GM12874 (cell line): Measurements from ENCODE around the gene GRIPAP1.

Source experiments
- TF ChIP-seq, protein P1 (sequence below): IDR thresholded peaks from 2 replicates; pipeline ENCODE4 v1.5.1; 2011; ENCODE audit warnings: low read depth, mild to moderate bottlenecking, control low read depth, low read length, moderate library complexity; ENCODE audit not compliant: insufficient read depth

The GRIPAP1 gene

DNA sequence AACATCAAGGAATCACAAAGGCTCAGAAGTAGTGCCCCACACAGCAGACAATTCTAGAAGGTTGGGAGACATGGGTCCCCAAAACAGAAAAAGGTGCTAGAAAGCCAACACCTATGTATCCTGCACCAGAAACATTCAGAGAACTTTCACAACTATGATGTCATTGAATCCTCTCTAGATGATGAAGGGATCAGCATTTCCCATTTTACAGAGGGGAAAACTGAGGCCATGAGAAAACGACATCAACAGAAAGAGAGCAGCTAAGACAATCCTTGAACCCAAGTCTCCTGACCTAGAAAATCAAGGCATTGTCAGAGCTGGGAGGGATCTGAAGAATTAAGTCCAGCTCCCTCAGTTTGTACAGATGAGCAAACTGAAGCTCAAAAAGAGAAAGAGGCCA, 33.7 kb downstream of the GRIPAP1 start:
- TF ChIP-seq, protein P1, sequence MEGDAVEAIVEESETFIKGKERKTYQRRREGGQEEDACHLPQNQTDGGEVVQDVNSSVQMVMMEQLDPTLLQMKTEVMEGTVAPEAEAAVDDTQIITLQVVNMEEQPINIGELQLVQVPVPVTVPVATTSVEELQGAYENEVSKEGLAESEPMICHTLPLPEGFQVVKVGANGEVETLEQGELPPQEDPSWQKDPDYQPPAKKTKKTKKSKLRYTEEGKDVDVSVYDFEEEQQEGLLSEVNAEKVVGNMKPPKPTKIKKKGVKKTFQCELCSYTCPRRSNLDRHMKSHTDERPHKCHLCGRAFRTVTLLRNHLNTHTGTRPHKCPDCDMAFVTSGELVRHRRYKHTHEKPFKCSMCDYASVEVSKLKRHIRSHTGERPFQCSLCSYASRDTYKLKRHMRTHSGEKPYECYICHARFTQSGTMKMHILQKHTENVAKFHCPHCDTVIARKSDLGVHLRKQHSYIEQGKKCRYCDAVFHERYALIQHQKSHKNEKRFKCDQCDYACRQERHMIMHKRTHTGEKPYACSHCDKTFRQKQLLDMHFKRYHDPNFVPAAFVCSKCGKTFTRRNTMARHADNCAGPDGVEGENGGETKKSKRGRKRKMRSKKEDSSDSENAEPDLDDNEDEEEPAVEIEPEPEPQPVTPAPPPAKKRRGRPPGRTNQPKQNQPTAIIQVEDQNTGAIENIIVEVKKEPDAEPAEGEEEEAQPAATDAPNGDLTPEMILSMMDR: no peak

DNA sequence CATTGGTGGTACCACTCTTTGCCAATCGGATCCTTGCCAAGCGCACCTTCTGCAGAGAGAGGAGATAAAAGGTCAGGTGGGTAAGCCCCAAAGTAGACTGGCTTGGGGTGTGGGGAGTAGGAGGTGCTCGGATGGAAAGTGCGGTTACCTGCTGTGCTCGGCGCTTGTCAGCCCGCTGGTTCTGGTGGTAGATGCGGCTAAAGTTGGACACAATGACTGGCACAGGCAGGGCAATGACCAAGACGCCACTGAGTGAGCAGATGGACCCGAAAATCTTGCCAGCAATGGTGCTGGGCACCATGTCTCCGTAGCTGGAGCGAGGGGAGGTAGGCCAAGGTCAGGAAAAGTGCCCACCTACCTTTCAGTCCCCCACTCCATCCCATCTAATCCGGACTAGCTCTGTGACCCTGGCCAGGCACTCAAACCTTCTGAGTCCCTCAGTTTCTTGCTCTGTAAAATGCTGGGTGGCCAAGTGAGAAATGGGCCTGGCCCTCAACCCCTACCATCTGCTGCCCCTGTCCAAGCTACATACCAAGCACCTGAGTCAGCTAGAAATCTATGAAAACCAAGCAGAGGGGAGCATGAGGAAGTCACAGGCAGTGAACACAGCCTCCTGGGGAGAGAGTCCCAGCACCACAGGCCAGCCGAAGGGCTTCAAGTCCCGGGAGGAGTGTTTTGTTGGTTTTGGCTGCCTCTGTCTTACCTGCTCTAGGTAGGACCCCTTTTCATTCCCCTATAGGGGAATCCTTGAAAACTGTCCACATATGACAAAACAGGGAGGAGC, 35.1 kb downstream of the GRIPAP1 start:
- TF ChIP-seq, protein P1: no peak

DNA sequence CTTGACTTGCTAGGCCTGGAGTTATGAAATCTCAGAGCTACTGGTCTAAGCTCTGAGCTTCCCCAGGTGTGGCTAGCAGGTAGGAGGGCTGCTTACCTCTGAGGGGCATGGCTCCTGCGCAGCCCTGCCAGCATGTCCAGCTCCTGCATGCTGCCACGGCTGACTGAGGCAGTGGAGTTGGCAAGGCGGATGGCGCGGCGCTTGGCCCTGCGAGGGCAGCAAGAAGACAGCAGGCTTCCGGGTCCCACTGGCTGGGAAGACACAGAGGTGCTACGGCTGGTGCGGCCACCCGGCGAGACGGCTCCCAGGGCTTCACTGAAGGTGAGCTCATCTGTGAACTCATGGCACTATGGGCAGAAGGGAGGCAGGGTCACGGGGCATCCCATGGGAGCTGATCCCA, 36.1 kb downstream of the GRIPAP1 start:
- TF ChIP-seq, protein P1: no peak

DNA sequence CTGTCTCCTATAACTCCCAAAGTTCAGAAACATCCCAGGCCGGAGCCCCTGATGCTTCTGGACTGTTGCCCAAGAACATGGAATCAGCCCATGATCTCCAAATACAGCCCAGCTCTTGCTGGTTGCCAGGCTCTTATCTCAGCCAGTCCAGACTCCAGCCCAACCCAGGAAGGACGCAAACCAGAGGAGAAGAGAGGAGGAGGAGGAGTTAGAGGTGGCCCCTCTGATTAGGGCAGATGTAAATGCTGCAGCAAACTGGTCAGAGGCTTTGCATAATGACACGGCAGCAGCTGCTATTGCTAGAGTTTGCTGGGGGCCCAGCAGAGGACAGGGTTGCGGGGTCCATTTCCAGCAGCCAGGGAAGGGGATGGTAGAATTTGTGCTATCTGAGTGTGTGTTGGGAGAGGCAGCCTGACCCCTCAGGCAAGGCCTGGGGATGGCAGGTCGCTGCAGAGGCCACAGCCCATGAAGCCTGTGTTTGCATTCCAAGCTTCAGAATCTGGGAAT, 40.4 kb downstream of the GRIPAP1 start:
- TF ChIP-seq, protein P1: no peak

DNA sequence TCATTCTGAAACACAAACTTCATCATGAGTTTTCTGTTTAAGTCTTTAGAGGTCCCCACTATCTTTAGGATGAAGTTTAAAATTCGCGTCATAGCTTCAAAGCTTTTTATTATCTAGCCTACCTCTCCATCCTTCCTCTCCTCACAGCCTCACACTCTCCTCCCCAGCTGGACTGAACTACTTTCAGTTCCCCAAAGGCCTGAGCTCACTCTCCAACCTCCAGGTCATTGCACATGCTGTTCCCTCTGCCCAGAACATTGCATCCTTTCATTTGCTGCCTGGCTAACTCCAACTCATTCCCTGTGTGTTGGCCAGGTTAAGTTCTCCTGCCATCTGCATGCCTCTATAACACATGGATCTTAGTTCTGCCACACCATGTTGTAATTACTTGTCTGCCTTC, 41.8 kb downstream of the GRIPAP1 start:
- TF ChIP-seq, protein P1: no peak

DNA sequence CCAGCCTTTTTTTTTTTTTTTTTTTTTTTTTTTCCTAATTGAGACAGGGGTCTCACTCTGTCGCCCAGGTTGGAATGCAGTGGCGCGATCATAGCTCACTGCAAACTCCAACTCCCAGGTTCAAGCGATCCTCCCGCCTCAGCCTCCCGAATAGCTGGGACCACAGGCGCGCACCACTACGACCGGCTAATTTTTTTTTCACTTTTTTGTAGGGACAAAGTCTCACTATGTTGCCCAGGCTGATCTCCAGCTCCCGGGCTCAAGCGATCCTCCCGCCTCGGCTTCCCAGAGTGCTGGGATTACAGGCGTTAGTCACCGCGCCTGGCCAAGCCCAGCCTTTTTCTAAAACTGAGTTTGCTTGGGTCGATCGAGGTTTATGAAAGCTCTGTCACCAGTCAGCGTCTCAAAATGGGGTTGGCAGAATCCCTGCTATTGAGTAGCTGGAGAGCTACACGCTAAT, 43.4 kb downstream of the GRIPAP1 start:
- TF ChIP-seq, protein P1: no peak

DNA sequence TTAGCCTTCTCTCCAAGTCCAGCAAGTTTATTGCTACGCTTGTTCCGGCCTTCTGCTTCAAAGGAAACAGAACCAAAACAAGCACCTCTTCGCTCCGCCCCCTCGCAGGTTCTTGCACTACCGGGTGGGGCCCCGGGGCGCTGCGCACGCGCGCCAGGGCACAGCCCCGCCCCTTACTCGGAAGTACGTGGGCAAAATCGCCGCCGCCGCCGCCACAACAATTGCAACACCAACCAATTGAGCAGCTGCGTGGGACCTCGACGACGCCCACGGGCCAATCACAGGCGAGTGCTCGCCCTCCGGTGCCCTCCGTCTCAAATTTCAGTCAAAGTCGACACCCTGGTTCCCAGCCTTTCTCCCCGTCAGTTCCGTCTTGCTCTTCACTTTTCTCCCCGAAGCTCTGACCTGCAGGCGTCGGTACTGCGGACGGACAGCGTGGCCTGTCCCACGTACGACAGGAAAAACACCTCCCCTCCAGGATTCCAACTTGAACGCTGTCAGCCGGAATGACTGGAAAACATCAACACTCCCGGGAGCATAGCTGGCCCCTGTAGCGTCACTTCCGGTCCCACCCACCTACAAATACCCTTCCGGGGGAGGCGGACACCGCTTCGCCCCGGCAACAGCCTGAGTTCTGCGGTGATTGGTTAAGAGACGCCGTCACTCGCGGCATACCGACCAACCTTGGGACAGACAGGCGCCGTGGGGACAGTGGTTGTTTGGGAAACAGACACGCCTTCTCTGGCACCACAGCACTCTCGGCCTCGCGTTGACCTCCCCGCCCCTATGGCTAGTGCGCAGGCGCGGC, 44.0 kb downstream of the GRIPAP1 start:
- TF ChIP-seq, protein P1: no peak
